ENCODE results near the gene WNT3.

DNA sequence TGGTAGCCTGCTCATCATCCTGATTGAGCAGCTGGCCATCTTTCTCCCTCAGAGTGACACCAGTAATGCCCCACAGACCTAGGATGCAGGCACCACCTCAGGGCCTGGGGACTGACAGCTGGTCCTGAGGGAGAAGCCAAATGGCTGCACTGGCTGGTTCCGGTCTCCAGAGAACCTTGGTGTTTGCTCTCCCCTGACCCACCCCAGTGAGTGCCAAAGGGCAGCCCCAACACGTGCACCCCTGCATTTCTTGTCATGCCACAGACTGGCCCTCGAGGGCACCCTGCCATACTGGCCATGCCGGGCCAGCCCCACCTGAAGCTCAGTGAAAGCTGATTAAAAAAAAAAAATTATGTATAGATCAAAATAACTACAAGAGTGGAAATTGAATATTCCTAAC, 100.5 kb downstream of the WNT3 start:
- TF ChIP-seq, protein P1, sequence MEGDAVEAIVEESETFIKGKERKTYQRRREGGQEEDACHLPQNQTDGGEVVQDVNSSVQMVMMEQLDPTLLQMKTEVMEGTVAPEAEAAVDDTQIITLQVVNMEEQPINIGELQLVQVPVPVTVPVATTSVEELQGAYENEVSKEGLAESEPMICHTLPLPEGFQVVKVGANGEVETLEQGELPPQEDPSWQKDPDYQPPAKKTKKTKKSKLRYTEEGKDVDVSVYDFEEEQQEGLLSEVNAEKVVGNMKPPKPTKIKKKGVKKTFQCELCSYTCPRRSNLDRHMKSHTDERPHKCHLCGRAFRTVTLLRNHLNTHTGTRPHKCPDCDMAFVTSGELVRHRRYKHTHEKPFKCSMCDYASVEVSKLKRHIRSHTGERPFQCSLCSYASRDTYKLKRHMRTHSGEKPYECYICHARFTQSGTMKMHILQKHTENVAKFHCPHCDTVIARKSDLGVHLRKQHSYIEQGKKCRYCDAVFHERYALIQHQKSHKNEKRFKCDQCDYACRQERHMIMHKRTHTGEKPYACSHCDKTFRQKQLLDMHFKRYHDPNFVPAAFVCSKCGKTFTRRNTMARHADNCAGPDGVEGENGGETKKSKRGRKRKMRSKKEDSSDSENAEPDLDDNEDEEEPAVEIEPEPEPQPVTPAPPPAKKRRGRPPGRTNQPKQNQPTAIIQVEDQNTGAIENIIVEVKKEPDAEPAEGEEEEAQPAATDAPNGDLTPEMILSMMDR (IDR thresholded peaks at IDR 0.05) = no peak
- no peak for TF ChIP-seq POLR2A (IDR thresholded peaks at IDR 0.05)

Data from uterus (tissue), 2 donors.